Spinal cord (tissue), 10 donors: ENCODE results near the gene MOV10. TPM values are rescaled to one million over a fixed set of nuclear protein-coding genes. Genes with fewer than 3 reads are reported as not detected.

Experiments
- DNase-seq, 6 donors: peaks; one replicate each; pipeline versions ENCODE4 v3.0.0 to v3.0.0-alpha.2; 2013 to 2015; ENCODE audit warnings: low spot score in 6 of 6, low read depth in 4 of 6
- H3K27ac ChIP-seq: one replicate; pipeline ENCODE4 v1.5.1; 2013; ENCODE audit warnings: low read depth, low read length, control low read depth
- H3K27me3 ChIP-seq: one replicate; pipeline ENCODE4 v1.6.1; 2013; ENCODE audit warnings: low read length; ENCODE audit not compliant: control insufficient read depth, insufficient read depth
- H3K36me3 ChIP-seq: one replicate; pipeline ENCODE4 v1.6.1; 2013; ENCODE audit warnings: low read length; ENCODE audit not compliant: control insufficient read depth, insufficient read depth
- H3K4me1 ChIP-seq: one replicate; pipeline ENCODE4 v1.6.1; 2013; ENCODE audit warnings: low read length; ENCODE audit not compliant: control insufficient read depth, insufficient read depth
- H3K4me3 ChIP-seq: one replicate; pipeline ENCODE4 v1.5.1; 2013; ENCODE audit warnings: low read depth, low read length, control low read depth
- H3K9me3 ChIP-seq: one replicate; pipeline ENCODE4 v1.6.1; 2013; ENCODE audit warnings: low read length; ENCODE audit not compliant: control insufficient read depth, insufficient read depth
- WGBS: methylation state at CpG from one replicate; pipeline ENCODE4 v1.1.5; 2013; ENCODE audit warnings: missing lambda C conversion rate; ENCODE audit not compliant: insufficient coverage; 5-methylcytosine and 5-hydroxymethylcytosine counted together
- polyA plus RNA-seq, 2 donors: library from polyadenylated mRNA; unstranded; fragments of 120-200 nt; gene quantifications; one replicate each; pipeline ENCODE4 v1.2.1, GENCODE V29; 2013; ENCODE audit not compliant: insufficient read length in 2 of 2
- total RNA-seq, 2 donors: library from RNA; depleted of rRNA in 1 of 2; stranded (reverse); fragments of 120-200 nt in 1 of 2; fragments of >200 nt in 1 of 2; gene quantifications; one replicate each; pipeline versions ENCODE4 v1.2.3 to v1.2.4, GENCODE V29; 2013 to 2014
- donor health status: healthy.

MOV10 gene
- total and polyA plus RNA-seq, 4 donors = 17.0 to 58.5 (median 48.4) TPM

GRCh38 chr1:112686835-112687234 is 12.4 kb downstream of the MOV10 start:
- Histone ChIP-seq H3K27ac (no peak overlapping the region), H3K36me3 (peaks cover 29% of the 10 kb centered on the region), H3K4me1 (peaks cover 7% of the 10 kb centered on the region), H3K9me3 (no peaks in the 10 kb centered on the region), H3K27me3 (no peaks in the 10 kb centered on the region), H3K4me3 (no peak overlapping the region)
- DNase-seq = no peak
- WGBS = 95% methylated on average over 2 of the region's 4 CpGs

- H3K9me3 ChIP-seq = no peaks in the 10 kb centered on the region
- H3K36me3 ChIP-seq = peaks cover 35% of the 10 kb centered on the region
- no peaks in the 10 kb centered on the region for H3K27me3 ChIP-seq
- WGBS = 87% methylated on average over 4 of the region's 4 CpGs
- H3K4me3 ChIP-seq = no peak overlapping the region
- DNase-seq = no peak
- H3K4me1 ChIP-seq = peaks cover 7% of the 10 kb centered on the region
- peak overlapping the region; percentile 75 for H3K27ac ChIP-seq
Measured at GRCh38 chr1:112687361-112687760, 12.9 kb downstream of the MOV10 start.

- WGBS = 86% methylated on average over 9 of the region's 13 CpGs
- peak overlapping the region; percentile 75 for H3K27ac ChIP-seq
Measured at GRCh38 chr1:112687785-112688496, 13.5 kb downstream of the MOV10 start.

GRCh38 chr1:112688781-112689193 is 14.3 kb downstream of the MOV10 start:
- H3K9me3 ChIP-seq = no peaks in the 10 kb centered on the region
- H3K27me3 ChIP-seq = no peaks in the 10 kb centered on the region
- peak in 1 of 6 donors; percentile 59 for DNase-seq
- H3K4me3 ChIP-seq = no peak overlapping the region
- H3K36me3 ChIP-seq = peaks cover 48% of the 10 kb centered on the region
- peak overlapping the region; percentile 75 for H3K27ac ChIP-seq
- 63% methylated on average over 8 of the region's 13 CpGs for WGBS
- peaks cover 7% of the 10 kb centered on the region for H3K4me1 ChIP-seq

More at GRCh38 chr1:112687785-112688496, 13.5 kb downstream of the MOV10 start:
- no peak for DNase-seq
- peaks cover 40% of the 10 kb centered on the region for H3K36me3 ChIP-seq
- no peaks in the 10 kb centered on the region for H3K9me3 ChIP-seq
- H3K4me1 ChIP-seq = peaks cover 7% of the 10 kb centered on the region
- no peak overlapping the region for H3K4me3 ChIP-seq
- no peaks in the 10 kb centered on the region for H3K27me3 ChIP-seq

GRCh38 chr1:112689196-112689841 is 14.9 kb downstream of the MOV10 start:
- 94% methylated on average over 7 of the region's 9 CpGs for WGBS
- Histone ChIP-seq H3K27ac (peak overlapping the region; percentile 75), H3K36me3 (peaks cover 53% of the 10 kb centered on the region), H3K4me1 (peaks cover 7% of the 10 kb centered on the region), H3K4me3 (no peak overlapping the region), H3K9me3 (no peaks in the 10 kb centered on the region), H3K27me3 (no peaks in the 10 kb centered on the region)
- DNase-seq = no peak

GRCh38 chr1:112689842-112690237 is 15.4 kb downstream of the MOV10 start:
- H3K4me3 ChIP-seq = no peak overlapping the region
- no peak overlapping the region for H3K27ac ChIP-seq
- H3K4me1 ChIP-seq = peaks cover 7% of the 10 kb centered on the region
- no peaks in the 10 kb centered on the region for H3K27me3 ChIP-seq
- H3K36me3 ChIP-seq = peaks cover 58% of the 10 kb centered on the region
- WGBS = 83% methylated on average over 8 of the region's 11 CpGs
- DNase-seq = no peak
- H3K9me3 ChIP-seq = no peaks in the 10 kb centered on the region

GRCh38 chr1:112692681-112693080 is 18.2 kb downstream of the MOV10 start:
- H3K9me3 ChIP-seq = no peaks in the 10 kb centered on the region
- H3K4me3 ChIP-seq = no peak overlapping the region
- 96% methylated on average over 5 of the region's 5 CpGs for WGBS

GRCh38 chr1:112693821-112694220 is 19.4 kb downstream of the MOV10 start:
- Histone ChIP-seq H3K27me3 (no peaks in the 10 kb centered on the region), H3K9me3 (no peaks in the 10 kb centered on the region), H3K4me3 (no peak overlapping the region), H3K4me1 (peaks cover under 1% of the 10 kb centered on the region), H3K27ac (no peak overlapping the region), H3K36me3 (peaks cover 85% of the 10 kb centered on the region)
- no peak for DNase-seq
- WGBS = 95% methylated on average over 3 of the region's 6 CpGs

More at GRCh38 chr1:112692681-112693080, 18.2 kb downstream of the MOV10 start:
- Histone ChIP-seq H3K36me3 (peaks cover 81% of the 10 kb centered on the region), H3K27me3 (no peaks in the 10 kb centered on the region), H3K27ac (no peak overlapping the region), H3K4me1 (peaks cover 6% of the 10 kb centered on the region)
- no peak for DNase-seq

- no peak for DNase-seq
- H3K4me3 ChIP-seq = no peak overlapping the region
- H3K4me1 ChIP-seq = peaks cover 2% of the 10 kb centered on the region
- 94% methylated on average over 15 of the region's 15 CpGs for WGBS
- no peaks in the 10 kb centered on the region for H3K27me3 ChIP-seq
- peaks cover 84% of the 10 kb centered on the region for H3K36me3 ChIP-seq
- no peak overlapping the region for H3K27ac ChIP-seq
- H3K9me3 ChIP-seq = no peaks in the 10 kb centered on the region
Measured at GRCh38 chr1:112694363-112694929, 20.0 kb downstream of the MOV10 start.
